Measurements from ENCODE around the gene NRSN2.
"Not testable (repeated sequence)": the region's sequence is repeated elsewhere in the genome, so short reads cannot be mapped to it uniquely, and the experiment has no call there.

Gene NRSN2

GRCh38 chr20:366041-366718, 19.3 kb downstream of the NRSN2 start:
- no peaks in the 10 kb centered on the region for H3K36me3 ChIP-seq (ENCODE audit: control insufficient read depth in 2 of 2, insufficient read depth in 2 of 2, low read length in 2 of 2)
- no peak overlapping the region for H3K9ac ChIP-seq (ENCODE audit: low read depth in 1 of 2, low read length in 2 of 2)
- peaks cover 3% of the 10 kb centered on the region in 2 donors for H3K4me1 ChIP-seq (ENCODE audit: control insufficient read depth in 2 of 2, insufficient read depth in 2 of 2, low read length in 2 of 2)
- H3K27me3 ChIP-seq (ENCODE audit: control insufficient read depth in 2 of 2, insufficient read depth in 2 of 2, low read length in 2 of 2), result no peaks in the 10 kb centered on the region
- no peaks in the 10 kb centered on the region for H3K9me3 ChIP-seq (ENCODE audit: control insufficient read depth in 2 of 2, low read length in 2 of 2)
- H3K4me3 ChIP-seq (ENCODE audit: low read length in 2 of 2), result no peak overlapping the region
- no peak overlapping the region for H3K27ac ChIP-seq (ENCODE audit: low read depth in 2 of 2, low read length in 2 of 2)

DNA sequence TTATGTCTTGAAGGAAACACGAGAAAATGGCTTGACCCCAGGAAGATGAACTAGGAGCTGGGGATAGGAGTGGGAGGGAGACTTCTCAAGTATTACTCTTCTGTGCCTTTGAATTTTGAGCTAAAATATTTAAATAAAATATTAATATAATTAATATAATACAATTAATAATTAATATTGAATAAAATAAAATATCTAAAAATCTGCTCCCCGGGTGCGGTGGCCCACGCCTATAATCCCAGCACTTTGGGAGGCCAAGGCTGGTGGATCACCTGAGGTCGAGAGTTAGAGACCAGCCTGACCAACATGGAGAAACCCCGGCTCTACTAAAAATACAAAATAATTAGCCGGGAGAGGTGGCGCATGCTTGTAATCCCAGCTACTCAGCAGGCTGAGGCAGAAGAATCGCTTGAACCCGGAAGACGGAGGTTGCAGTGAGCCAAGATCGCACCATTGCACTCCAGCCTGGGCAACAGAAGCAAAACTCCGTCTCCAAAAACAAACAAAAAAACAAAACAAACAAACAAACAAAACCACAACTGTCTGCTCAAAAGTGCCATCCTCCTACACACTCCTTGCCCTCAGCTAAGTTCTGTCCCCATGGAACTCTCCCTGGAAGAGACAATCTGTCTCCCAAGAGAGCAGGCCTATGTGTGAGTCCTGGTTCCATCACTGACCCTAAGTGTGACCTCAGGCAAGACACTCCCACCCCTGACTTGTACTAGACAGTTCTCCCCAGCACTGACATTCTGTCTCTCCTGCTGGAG, 20.0 kb downstream of the NRSN2 start:
- no peak overlapping the region for H3K4me3 ChIP-seq (ENCODE audit: low read length in 2 of 2)
- no peak overlapping the region for H3K27ac ChIP-seq (ENCODE audit: low read depth in 2 of 2, low read length in 2 of 2)
- no peaks in the 10 kb centered on the region for H3K27me3 ChIP-seq (ENCODE audit: control insufficient read depth in 2 of 2, insufficient read depth in 2 of 2, low read length in 2 of 2)
- H3K9me3 ChIP-seq (ENCODE audit: control insufficient read depth in 2 of 2, low read length in 2 of 2), result no peaks in the 10 kb centered on the region
- no peaks in the 10 kb centered on the region for H3K36me3 ChIP-seq (ENCODE audit: control insufficient read depth in 2 of 2, insufficient read depth in 2 of 2, low read length in 2 of 2)
- H3K4me1 ChIP-seq (ENCODE audit: control insufficient read depth in 2 of 2, insufficient read depth in 2 of 2, low read length in 2 of 2), result peaks cover 3% of the 10 kb centered on the region in 2 donors
- no peak overlapping the region for H3K9ac ChIP-seq (ENCODE audit: low read depth in 1 of 2, low read length in 2 of 2)

DNA sequence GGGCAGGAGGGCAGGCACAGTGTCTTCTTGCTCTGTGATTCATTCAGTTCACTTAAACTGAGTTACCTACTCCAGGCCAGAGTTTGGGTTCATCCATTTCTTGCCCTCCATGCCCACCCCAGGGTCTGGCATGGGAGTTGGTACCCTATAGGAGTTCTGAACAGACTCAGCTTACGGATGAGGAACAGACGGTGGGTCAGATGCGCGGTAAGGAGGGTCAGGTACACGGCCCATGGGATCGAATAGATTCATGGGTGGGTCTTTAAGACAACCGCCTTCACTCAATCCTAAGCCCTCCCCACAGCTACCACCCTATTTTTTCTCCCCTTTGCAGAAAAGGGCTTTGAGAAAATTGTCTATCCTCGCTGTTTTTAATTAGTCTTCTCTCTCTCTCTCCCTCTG, 20.6 kb downstream of the NRSN2 start:
- peaks cover 0 to 3% of the 10 kb centered on the region in 2 donors for H3K4me1 ChIP-seq (ENCODE audit: control insufficient read depth in 2 of 2, insufficient read depth in 2 of 2, low read length in 2 of 2)
- H3K9ac ChIP-seq (ENCODE audit: low read depth in 1 of 2, low read length in 2 of 2), result no peak overlapping the region
- H3K27ac ChIP-seq (ENCODE audit: low read depth in 2 of 2, low read length in 2 of 2), result no peak overlapping the region

DNA sequence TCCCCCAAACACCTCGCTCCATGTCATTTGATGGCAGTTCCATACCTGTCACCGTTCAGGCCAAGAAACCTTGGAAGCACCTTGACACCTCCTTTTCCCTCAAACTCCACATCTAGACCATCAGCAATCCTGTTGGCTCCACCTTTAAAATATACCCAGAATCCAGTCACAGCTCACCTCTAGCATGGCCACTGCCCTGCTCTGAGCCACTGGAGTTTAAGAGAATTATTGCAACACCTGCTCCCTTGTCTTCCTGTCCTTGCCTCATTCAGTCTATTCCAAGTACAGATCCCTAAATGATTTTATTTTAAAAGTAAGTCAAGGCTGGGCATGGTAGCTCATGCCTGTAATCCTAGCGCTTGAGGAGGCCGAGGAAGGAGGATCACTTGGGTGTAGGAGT, 22.0 kb downstream of the NRSN2 start:
- Histone ChIP-seq H3K4me1 (ENCODE audit: control insufficient read depth in 2 of 2, insufficient read depth in 2 of 2, low read length in 2 of 2) (peaks cover 0 to 3% of the 10 kb centered on the region in 2 donors), H3K4me3 (ENCODE audit: low read length in 2 of 2) (no peak overlapping the region), H3K27me3 (ENCODE audit: control insufficient read depth in 2 of 2, insufficient read depth in 2 of 2, low read length in 2 of 2) (no peaks in the 10 kb centered on the region), H3K36me3 (ENCODE audit: control insufficient read depth in 2 of 2, insufficient read depth in 2 of 2, low read length in 2 of 2) (no peaks in the 10 kb centered on the region), H3K9me3 (ENCODE audit: control insufficient read depth in 2 of 2, low read length in 2 of 2) (no peaks in the 10 kb centered on the region), H3K27ac (ENCODE audit: low read depth in 2 of 2, low read length in 2 of 2) (no peak overlapping the region), H3K9ac (ENCODE audit: low read depth in 1 of 2, low read length in 2 of 2) (no peak overlapping the region)

More for the DNA sequence above, 20.6 kb downstream of the NRSN2 start:
- H3K4me3 ChIP-seq (ENCODE audit: low read length in 2 of 2), result no peak overlapping the region
- H3K36me3 ChIP-seq (ENCODE audit: control insufficient read depth in 2 of 2, insufficient read depth in 2 of 2, low read length in 2 of 2), result no peaks in the 10 kb centered on the region
- H3K9me3 ChIP-seq (ENCODE audit: control insufficient read depth in 2 of 2, low read length in 2 of 2), result no peaks in the 10 kb centered on the region
- H3K27me3 ChIP-seq (ENCODE audit: control insufficient read depth in 2 of 2, insufficient read depth in 2 of 2, low read length in 2 of 2), result no peaks in the 10 kb centered on the region

- Histone ChIP-seq H3K27ac (ENCODE audit: low read depth in 2 of 2, low read length in 2 of 2) (no peak overlapping the region), H3K4me1 (ENCODE audit: control insufficient read depth in 2 of 2, insufficient read depth in 2 of 2, low read length in 2 of 2) (peaks cover 0 to 3% of the 10 kb centered on the region in 2 donors), H3K4me3 (ENCODE audit: low read length in 2 of 2) (no peak overlapping the region), H3K36me3 (ENCODE audit: control insufficient read depth in 2 of 2, insufficient read depth in 2 of 2, low read length in 2 of 2) (no peaks in the 10 kb centered on the region), H3K9ac (ENCODE audit: low read depth in 1 of 2, low read length in 2 of 2) (no peak overlapping the region), H3K9me3 (ENCODE audit: control insufficient read depth in 2 of 2, low read length in 2 of 2) (no peaks in the 10 kb centered on the region), H3K27me3 (ENCODE audit: control insufficient read depth in 2 of 2, insufficient read depth in 2 of 2, low read length in 2 of 2) (no peaks in the 10 kb centered on the region)
These were observed 23.3 kb downstream of the NRSN2 start for GRCh38 chr20:370151-370600.

DNA sequence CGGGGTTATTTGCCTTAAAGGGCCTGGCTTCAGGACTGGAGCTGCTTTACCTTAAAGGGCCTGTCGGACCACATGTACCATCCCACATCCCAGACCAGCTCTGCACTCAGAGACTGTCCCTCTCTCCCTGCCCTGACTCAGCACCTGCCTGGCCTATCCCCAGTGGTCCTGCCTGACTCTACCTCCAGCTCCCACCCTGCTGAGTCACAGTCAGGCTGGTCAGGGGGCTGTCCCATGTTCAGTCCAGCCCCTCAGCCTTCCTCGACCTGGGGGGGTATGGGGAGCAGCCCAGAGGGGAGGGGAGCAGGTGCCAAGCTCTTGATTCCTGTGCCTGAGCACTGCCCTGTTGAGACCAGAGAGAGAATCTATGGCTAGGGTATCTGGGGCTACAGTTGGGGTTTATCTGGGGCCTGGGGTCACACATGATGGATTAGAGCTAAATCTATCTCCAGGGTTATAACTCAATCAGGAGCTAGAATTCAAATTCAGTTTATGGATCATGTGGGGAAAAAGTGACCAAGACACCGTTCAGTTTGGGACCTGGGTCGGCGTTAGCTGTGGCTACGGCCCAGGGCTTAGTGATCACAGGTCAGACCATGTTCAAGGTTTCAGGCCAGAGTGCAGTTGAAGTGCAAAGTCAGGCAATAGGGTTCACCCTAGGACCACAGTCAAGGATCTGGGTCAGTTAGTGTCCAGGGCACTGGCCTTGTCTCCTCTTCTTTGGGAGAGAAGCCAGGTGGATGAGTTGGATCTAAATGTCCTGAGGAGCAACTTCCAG, 24.3 kb downstream of the NRSN2 start:
- H3K36me3 ChIP-seq (ENCODE audit: control insufficient read depth in 2 of 2, insufficient read depth in 2 of 2, low read length in 2 of 2), result no peaks in the 10 kb centered on the region
- no peak overlapping the region for H3K27ac ChIP-seq (ENCODE audit: low read depth in 2 of 2, low read length in 2 of 2)
- H3K4me1 ChIP-seq (ENCODE audit: control insufficient read depth in 2 of 2, insufficient read depth in 2 of 2, low read length in 2 of 2), result peaks cover 0 to 3% of the 10 kb centered on the region in 2 donors
- no peaks in the 10 kb centered on the region for H3K9me3 ChIP-seq (ENCODE audit: control insufficient read depth in 2 of 2, low read length in 2 of 2)
- H3K4me3 ChIP-seq (ENCODE audit: low read length in 2 of 2), result no peak overlapping the region
- H3K9ac ChIP-seq (ENCODE audit: low read depth in 1 of 2, low read length in 2 of 2), result no peak overlapping the region
- no peaks in the 10 kb centered on the region for H3K27me3 ChIP-seq (ENCODE audit: control insufficient read depth in 2 of 2, insufficient read depth in 2 of 2, low read length in 2 of 2)

- Histone ChIP-seq H3K9me3 (ENCODE audit: control insufficient read depth in 2 of 2, low read length in 2 of 2) (no peaks in the 10 kb centered on the region), H3K36me3 (ENCODE audit: control insufficient read depth in 2 of 2, insufficient read depth in 2 of 2, low read length in 2 of 2) (no peaks in the 10 kb centered on the region), H3K9ac (ENCODE audit: low read depth in 1 of 2, low read length in 2 of 2) (no peak overlapping the region), H3K4me3 (ENCODE audit: low read length in 2 of 2) (no peak overlapping the region), H3K27ac (ENCODE audit: low read depth in 2 of 2, low read length in 2 of 2) (no peak overlapping the region), H3K4me1 (ENCODE audit: control insufficient read depth in 2 of 2, insufficient read depth in 2 of 2, low read length in 2 of 2) (peaks cover 0 to 3% of the 10 kb centered on the region in 2 donors), H3K27me3 (ENCODE audit: control insufficient read depth in 2 of 2, insufficient read depth in 2 of 2, low read length in 2 of 2) (no peaks in the 10 kb centered on the region)
These were observed 25.0 kb downstream of the NRSN2 start for GRCh38 chr20:371755-372542.

- not testable (repeated sequence) for H3K4me1 ChIP-seq (ENCODE audit: control insufficient read depth in 2 of 2, insufficient read depth in 2 of 2, low read length in 2 of 2); H3K9ac ChIP-seq (ENCODE audit: low read depth in 1 of 2, low read length in 2 of 2); H3K4me3 ChIP-seq (ENCODE audit: low read length in 2 of 2); H3K9me3 ChIP-seq (ENCODE audit: control insufficient read depth in 2 of 2, low read length in 2 of 2); H3K27ac ChIP-seq (ENCODE audit: low read depth in 2 of 2, low read length in 2 of 2); H3K27me3 ChIP-seq (ENCODE audit: control insufficient read depth in 2 of 2, insufficient read depth in 2 of 2, low read length in 2 of 2); H3K36me3 ChIP-seq (ENCODE audit: control insufficient read depth in 2 of 2, insufficient read depth in 2 of 2, low read length in 2 of 2)
These were observed 25.7 kb downstream of the NRSN2 start for GRCh38 chr20:372543-373082.

DNA sequence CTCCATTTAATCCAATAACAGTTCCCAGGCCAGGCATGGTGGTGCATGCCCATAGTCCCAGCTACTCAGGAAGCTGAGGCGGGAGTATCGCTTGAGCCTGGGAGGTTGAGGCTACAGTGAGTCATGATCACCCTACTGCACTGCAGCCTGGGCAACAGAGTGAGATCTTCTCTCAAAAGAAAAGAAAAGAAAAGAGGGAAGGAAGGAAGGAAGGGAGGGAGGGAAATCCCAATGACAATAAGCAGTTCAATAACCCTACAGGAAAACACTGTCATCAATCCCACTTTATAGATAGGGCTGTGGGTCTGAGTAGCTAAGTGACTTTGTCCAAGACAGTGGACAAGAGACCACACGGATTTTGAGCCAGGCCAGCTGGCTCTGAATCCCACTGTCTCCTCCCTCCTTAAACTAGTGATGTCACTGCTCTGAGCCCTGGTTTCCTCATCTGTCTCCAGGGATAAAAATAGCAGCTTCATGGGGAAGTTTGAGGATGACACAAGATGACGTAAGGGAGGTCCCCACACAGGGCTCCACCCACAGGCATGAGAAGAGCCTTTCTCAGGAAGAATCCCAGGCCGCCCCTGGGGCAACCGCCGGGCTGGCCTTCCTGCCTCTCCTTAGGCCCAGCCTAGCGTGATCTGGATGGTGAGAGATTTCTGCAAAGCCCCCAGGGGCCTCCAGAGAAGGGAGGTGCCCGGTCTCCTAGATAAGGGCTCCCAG, 26.4 kb downstream of the NRSN2 start:
- no peak overlapping the region for H3K27ac ChIP-seq (ENCODE audit: low read depth in 2 of 2, low read length in 2 of 2)

More for the DNA sequence above, 26.4 kb downstream of the NRSN2 start:
- no peak overlapping the region for H3K4me3 ChIP-seq (ENCODE audit: low read length in 2 of 2)
- H3K27me3 ChIP-seq (ENCODE audit: control insufficient read depth in 2 of 2, insufficient read depth in 2 of 2, low read length in 2 of 2), result no peaks in the 10 kb centered on the region
- H3K9me3 ChIP-seq (ENCODE audit: control insufficient read depth in 2 of 2, low read length in 2 of 2), result no peaks in the 10 kb centered on the region
- H3K36me3 ChIP-seq (ENCODE audit: control insufficient read depth in 2 of 2, insufficient read depth in 2 of 2, low read length in 2 of 2), result no peaks in the 10 kb centered on the region
- peaks cover 0 to 3% of the 10 kb centered on the region in 2 donors for H3K4me1 ChIP-seq (ENCODE audit: control insufficient read depth in 2 of 2, insufficient read depth in 2 of 2, low read length in 2 of 2)
- H3K9ac ChIP-seq (ENCODE audit: low read depth in 1 of 2, low read length in 2 of 2), result no peak overlapping the region
